WTC11 (cell line): ENCODE results near the gene COX10. TPM values are rescaled to one million over a fixed set of nuclear protein-coding genes. Genes with fewer than 3 reads are reported as not detected.

Experiments used
- ATAC-seq: fragments of 200-7000 bp; cut with Tn5 transposase; 2 replicates; pipeline ENCODE4 v1.10.0; 2021; ENCODE audit warnings: mild to moderate bottlenecking, moderate library complexity
- CTCF ChIA-PET: fragments of 300-600 bp; sonication (Branson Sonifier 250); formaldehyde crosslinking; loops from one replicate; lab custom pipeline; 2021; ENCODE audit warnings: antibody characterized with exemption; lab: Charles Lee
- POLR2A ChIA-PET: fragments of 350-600 bp; sonication (Branson Sonifier 250); formaldehyde crosslinking; loops from one replicate; lab custom pipeline; 2021; ENCODE audit warnings: antibody characterized with exemption; lab: Charles Lee
- DNase-seq: peaks from one replicate; pipeline ENCODE4 v3.0.0; 2021; ENCODE audit warnings: low spot score
- H3K27ac Mint-ChIP-seq: 2 replicates; pipeline ENCODE4 v1.8.0; 2021; ENCODE audit warnings: mixed read lengths
- H3K27me3 Mint-ChIP-seq: 2 replicates; pipeline ENCODE4 v1.8.0; 2021; ENCODE audit warnings: low read depth, mild to moderate bottlenecking, moderate library complexity, mixed read lengths
- H3K36me3 Mint-ChIP-seq: 2 replicates; pipeline ENCODE4 v1.8.0; 2021; ENCODE audit warnings: mixed read lengths
- H3K4me1 Mint-ChIP-seq: 2 replicates; pipeline ENCODE4 v1.8.0; 2022; ENCODE audit warnings: mixed read lengths
- H3K4me3 Mint-ChIP-seq: 2 replicates; pipeline ENCODE4 v1.8.0; 2021; ENCODE audit warnings: mild to moderate bottlenecking, moderate library complexity, mixed read lengths
- H3K9me3 Mint-ChIP-seq: 2 replicates; pipeline ENCODE4 v1.8.0; 2021; ENCODE audit warnings: mixed read lengths
- ATF3 ChIP-seq: sonication (generic); formaldehyde crosslinking; conservative IDR thresholded peaks from 2 replicates; pipeline ENCODE4 v1.8.1; 2022; ENCODE audit warnings: mild to moderate bottlenecking, missing genetic modification reagents
- ATF6 ChIP-seq: sonication (generic); formaldehyde crosslinking; IDR thresholded peaks from 2 replicates; pipeline ENCODE4 v1.8.1; 2023; ENCODE audit warnings: mild to moderate bottlenecking, missing genetic modification reagents
- ELF4 ChIP-seq: sonication (generic); formaldehyde crosslinking; IDR thresholded peaks from 2 replicates; pipeline ENCODE4 v1.8.1; 2022; ENCODE audit warnings: low read depth, mild to moderate bottlenecking, moderate library complexity, missing genetic modification reagents
- EMX1 ChIP-seq: fragments of 250-450 bp; sonication (Bioruptor Pico); IDR thresholded peaks from 2 replicates; pipeline ENCODE4 v1.8.0; 2021; ENCODE audit warnings: mild to moderate bottlenecking
- FOXK1 ChIP-seq: sonication (generic); formaldehyde crosslinking; IDR thresholded peaks from 2 replicates; pipeline ENCODE4 v1.8.0; 2022; ENCODE audit warnings: mild to moderate bottlenecking, moderate library complexity, missing genetic modification reagents
- FOXP1 ChIP-seq: sonication (generic); formaldehyde crosslinking; IDR thresholded peaks from 2 replicates; pipeline ENCODE4 v1.8.0; 2022; ENCODE audit warnings: missing genetic modification reagents, mild to moderate bottlenecking, moderate library complexity, borderline replicate concordance
- GRHL2 ChIP-seq: fragments of 250-450 bp; sonication (Bioruptor Pico); IDR thresholded peaks from 2 replicates; pipeline ENCODE4 v1.8.0; 2022; ENCODE audit warnings: mild to moderate bottlenecking, moderate library complexity; ENCODE audit not compliant: insufficient replicate concordance, severe bottlenecking
- JUN ChIP-seq: sonication (generic); formaldehyde crosslinking; IDR thresholded peaks from 2 replicates; pipeline ENCODE4 v1.8.0; 2023; ENCODE audit warnings: mild to moderate bottlenecking, missing genetic modification reagents
- KAT7 ChIP-seq: sonication (generic); formaldehyde crosslinking; IDR thresholded peaks from 2 replicates; pipeline ENCODE4 v1.8.1; 2023; ENCODE audit warnings: missing genetic modification reagents, mild to moderate bottlenecking, borderline replicate concordance
- MAX ChIP-seq: sonication (generic); formaldehyde crosslinking; IDR thresholded peaks from 2 replicates; pipeline ENCODE4 v1.8.0; 2022; ENCODE audit warnings: mild to moderate bottlenecking, missing genetic modification reagents
- MYBL2 ChIP-seq: sonication (generic); formaldehyde crosslinking; IDR thresholded peaks from 2 replicates; pipeline ENCODE4 v1.8.1; 2023; ENCODE audit warnings: mild to moderate bottlenecking, moderate library complexity, missing genetic modification reagents
- SP1 ChIP-seq: sonication (generic); formaldehyde crosslinking; conservative IDR thresholded peaks from 2 replicates; pipeline ENCODE4 v1.8.1; 2022; ENCODE audit warnings: missing genetic modification reagents
- TCF7 ChIP-seq: sonication (generic); formaldehyde crosslinking; IDR thresholded peaks from 2 replicates; pipeline ENCODE4 v1.8.0; 2022; ENCODE audit warnings: mild to moderate bottlenecking, low read depth, missing genetic modification reagents, moderate library complexity
- ZNF121 ChIP-seq: sonication (generic); formaldehyde crosslinking; IDR thresholded peaks from 2 replicates; pipeline ENCODE4 v1.8.0; 2023; ENCODE audit warnings: missing genetic modification reagents
- ZNF138 ChIP-seq: sonication (generic); formaldehyde crosslinking; conservative IDR thresholded peaks from 2 replicates; pipeline ENCODE4 v1.8.1; 2022; ENCODE audit warnings: mild to moderate bottlenecking, moderate library complexity, missing genetic modification reagents
- ZNF263 ChIP-seq: sonication (generic); formaldehyde crosslinking; IDR thresholded peaks from 2 replicates; pipeline ENCODE4 v1.8.1; 2022; ENCODE audit warnings: low read depth, mild to moderate bottlenecking, moderate library complexity, missing genetic modification reagents
- ZNF423 ChIP-seq: fragments of 250-450 bp; sonication (Bioruptor Pico); IDR thresholded peaks from 2 replicates; pipeline ENCODE4 v2.1.2; 2022; ENCODE audit warnings: mild to moderate bottlenecking, moderate library complexity
- total RNA-seq: library from RNA; stranded (reverse); gene quantifications from 3 replicates; pipeline ENCODE4 v1.2.3, GENCODE V29; 2021
- TF ChIP-seq, protein P1 (sequence below): fragments of 250-450 bp; sonication (Bioruptor Pico); IDR thresholded peaks from 2 replicates; pipeline ENCODE4 v1.9.0; 2021; ENCODE audit warnings: mild to moderate bottlenecking
- TF ChIP-seq, protein P2 (sequence below): fragments of 250-450 bp; sonication (Bioruptor Pico); IDR thresholded peaks from 2 replicates; pipeline ENCODE4 v1.9.0; 2021; ENCODE audit warnings: mild to moderate bottlenecking, borderline replicate concordance
- TF ChIP-seq, protein P3 (sequence below): sonication (generic); formaldehyde crosslinking; IDR thresholded peaks from 2 replicates; pipeline ENCODE4 v1.8.1; 2022; ENCODE audit warnings: missing genetic modification reagents, borderline replicate concordance
- TF ChIP-seq, protein P4 (sequence below): sonication (generic); formaldehyde crosslinking; IDR thresholded peaks from 2 replicates; pipeline ENCODE4 v1.8.0; 2022; ENCODE audit warnings: mild to moderate bottlenecking, missing genetic modification reagents
- TF ChIP-seq, protein P5 (sequence below): sonication (generic); formaldehyde crosslinking; conservative IDR thresholded peaks from 2 replicates; pipeline ENCODE4 v1.8.1; 2023; ENCODE audit warnings: mild to moderate bottlenecking, low read depth, missing genetic modification reagents, moderate library complexity

Gene COX10
- total RNA-seq, 1 experiment from 2014 or later, result 22.0 TPM

DNA sequence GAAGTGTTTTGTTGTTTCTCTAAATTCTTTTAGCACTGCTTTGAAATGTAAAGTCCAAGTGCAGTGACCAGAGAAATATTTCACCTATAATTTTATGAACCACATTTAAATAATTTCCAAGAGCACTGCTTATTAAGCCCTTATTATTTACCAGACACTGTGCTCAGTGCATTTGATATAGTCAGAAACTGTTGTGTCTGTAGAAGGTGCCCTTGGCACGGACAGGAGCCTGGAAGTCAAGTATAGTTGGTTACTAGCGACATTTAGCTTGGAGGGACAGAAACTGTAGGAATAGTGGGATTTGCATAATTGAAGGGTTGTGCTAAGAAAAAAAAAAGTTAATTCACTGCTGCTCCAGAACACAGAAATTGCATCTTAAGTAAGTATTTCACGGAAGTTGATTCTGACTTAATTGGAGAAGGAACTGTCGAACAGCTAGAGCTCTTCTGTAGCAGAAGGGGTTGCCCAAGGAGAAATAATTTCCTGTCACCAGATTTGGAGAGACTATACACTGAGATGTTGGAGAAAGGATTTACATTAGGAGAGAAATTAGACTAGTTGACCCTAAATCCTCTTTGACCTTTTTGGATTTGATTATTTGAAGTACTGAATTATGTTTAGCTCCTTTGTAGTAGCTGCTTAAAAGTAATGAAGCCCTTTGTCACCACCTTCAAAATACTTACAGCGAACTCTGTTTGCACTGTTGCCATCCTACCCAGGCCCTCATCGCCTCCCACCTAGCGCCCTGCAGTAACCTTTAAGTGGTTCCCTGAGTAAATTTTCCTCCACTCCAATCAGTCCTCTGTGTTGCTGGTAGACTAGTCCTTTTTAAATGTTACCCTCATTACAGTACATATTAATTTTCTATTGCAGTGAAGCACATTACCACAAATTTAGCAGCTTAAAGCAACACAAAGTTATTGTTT is 25.6 kb downstream of the COX10 start:
- ATAC-seq, result no peak
- no peaks in the 10 kb centered on the region for H3K9me3 Mint-ChIP-seq
- H3K27ac Mint-ChIP-seq, result no peak overlapping the region
- ChIA-PET POLR2A (no interaction called here), CTCF (interaction anchor here (0.6 to 1.4 kb wide), 2 partner anchors 71 to 156 kb away, joined by 3 to 4 read pairs; no protein-coding TSS in a partner anchor)
- H3K4me1 Mint-ChIP-seq, result peaks cover 24% of the 10 kb centered on the region
- TF ChIP-seq KAT7 (CRISPR knock-in tag), result no peak
- TF ChIP-seq ZNF423 (CRISPR knock-in tag), result no peak
- TF ChIP-seq ZNF121, result no peak
- TF ChIP-seq, protein P1, sequence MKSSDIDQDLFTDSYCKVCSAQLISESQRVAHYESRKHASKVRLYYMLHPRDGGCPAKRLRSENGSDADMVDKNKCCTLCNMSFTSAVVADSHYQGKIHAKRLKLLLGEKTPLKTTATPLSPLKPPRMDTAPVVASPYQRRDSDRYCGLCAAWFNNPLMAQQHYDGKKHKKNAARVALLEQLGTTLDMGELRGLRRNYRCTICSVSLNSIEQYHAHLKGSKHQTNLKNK (CRISPR knock-in tag), result no peak
- no peak for TF ChIP-seq ZNF263 (CRISPR knock-in tag)
- TF ChIP-seq MYBL2 (CRISPR knock-in tag), result no peak
- TF ChIP-seq, protein P2, sequence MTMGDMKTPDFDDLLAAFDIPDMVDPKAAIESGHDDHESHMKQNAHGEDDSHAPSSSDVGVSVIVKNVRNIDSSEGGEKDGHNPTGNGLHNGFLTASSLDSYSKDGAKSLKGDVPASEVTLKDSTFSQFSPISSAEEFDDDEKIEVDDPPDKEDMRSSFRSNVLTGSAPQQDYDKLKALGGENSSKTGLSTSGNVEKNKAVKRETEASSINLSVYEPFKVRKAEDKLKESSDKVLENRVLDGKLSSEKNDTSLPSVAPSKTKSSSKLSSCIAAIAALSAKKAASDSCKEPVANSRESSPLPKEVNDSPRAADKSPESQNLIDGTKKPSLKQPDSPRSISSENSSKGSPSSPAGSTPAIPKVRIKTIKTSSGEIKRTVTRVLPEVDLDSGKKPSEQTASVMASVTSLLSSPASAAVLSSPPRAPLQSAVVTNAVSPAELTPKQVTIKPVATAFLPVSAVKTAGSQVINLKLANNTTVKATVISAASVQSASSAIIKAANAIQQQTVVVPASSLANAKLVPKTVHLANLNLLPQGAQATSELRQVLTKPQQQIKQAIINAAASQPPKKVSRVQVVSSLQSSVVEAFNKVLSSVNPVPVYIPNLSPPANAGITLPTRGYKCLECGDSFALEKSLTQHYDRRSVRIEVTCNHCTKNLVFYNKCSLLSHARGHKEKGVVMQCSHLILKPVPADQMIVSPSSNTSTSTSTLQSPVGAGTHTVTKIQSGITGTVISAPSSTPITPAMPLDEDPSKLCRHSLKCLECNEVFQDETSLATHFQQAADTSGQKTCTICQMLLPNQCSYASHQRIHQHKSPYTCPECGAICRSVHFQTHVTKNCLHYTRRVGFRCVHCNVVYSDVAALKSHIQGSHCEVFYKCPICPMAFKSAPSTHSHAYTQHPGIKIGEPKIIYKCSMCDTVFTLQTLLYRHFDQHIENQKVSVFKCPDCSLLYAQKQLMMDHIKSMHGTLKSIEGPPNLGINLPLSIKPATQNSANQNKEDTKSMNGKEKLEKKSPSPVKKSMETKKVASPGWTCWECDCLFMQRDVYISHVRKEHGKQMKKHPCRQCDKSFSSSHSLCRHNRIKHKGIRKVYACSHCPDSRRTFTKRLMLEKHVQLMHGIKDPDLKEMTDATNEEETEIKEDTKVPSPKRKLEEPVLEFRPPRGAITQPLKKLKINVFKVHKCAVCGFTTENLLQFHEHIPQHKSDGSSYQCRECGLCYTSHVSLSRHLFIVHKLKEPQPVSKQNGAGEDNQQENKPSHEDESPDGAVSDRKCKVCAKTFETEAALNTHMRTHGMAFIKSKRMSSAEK, result no peak
- TF ChIP-seq FOXK1 (CRISPR knock-in tag), result no peak
- TF ChIP-seq TCF7 (CRISPR knock-in tag), result no peak
- no peak for TF ChIP-seq SP1
- TF ChIP-seq ATF6 (CRISPR knock-in tag), result no peak
- TF ChIP-seq, protein P3, sequence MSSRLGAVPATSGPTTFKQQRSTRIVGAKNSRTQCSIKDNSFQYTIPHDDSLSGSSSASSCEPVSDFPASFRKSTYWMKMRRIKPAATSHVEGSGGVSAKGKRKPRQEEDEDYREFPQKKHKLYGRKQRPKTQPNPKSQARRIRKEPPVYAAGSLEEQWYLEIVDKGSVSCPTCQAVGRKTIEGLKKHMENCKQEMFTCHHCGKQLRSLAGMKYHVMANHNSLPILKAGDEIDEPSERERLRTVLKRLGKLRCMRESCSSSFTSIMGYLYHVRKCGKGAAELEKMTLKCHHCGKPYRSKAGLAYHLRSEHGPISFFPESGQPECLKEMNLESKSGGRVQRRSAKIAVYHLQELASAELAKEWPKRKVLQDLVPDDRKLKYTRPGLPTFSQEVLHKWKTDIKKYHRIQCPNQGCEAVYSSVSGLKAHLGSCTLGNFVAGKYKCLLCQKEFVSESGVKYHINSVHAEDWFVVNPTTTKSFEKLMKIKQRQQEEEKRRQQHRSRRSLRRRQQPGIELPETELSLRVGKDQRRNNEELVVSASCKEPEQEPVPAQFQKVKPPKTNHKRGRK, result no peak
- TF ChIP-seq GRHL2 (CRISPR knock-in tag), result no peak
- no peak for TF ChIP-seq MAX (CRISPR knock-in tag)
- H3K36me3 Mint-ChIP-seq, result no peaks in the 10 kb centered on the region
- H3K27me3 Mint-ChIP-seq, result no peaks in the 10 kb centered on the region
- no peak overlapping the region for H3K4me3 Mint-ChIP-seq
- DNase-seq, result no peak

DNA sequence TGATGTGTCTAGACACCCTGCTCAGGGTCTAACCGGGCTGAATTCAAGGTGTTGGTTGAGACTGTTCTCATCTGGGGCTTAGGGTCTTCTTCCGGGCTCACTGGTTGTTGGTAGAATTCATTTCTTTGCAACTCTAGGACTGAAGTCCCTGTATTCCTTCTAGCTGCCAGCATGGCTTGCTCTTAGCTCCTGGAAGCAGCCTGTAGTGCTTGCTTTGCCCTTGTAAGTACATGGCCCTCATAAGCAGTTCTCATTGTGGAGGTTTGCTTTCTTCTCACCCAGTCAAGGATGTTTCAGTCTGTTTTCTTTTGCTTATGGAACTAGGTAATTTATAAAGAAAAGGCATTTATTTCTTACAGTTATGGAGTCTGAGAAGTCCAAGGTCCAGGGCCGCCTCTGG is 26.3 kb downstream of the COX10 start:
- TF ChIP-seq EMX1 (CRISPR knock-in tag) (no peak), ATF3 (CRISPR knock-in tag) (no peak), FOXP1 (CRISPR knock-in tag) (no peak), ZNF423 (CRISPR knock-in tag) (no peak), ZNF138 (CRISPR knock-in tag) (no peak), JUN (CRISPR knock-in tag) (no peak), ELF4 (CRISPR knock-in tag) (no peak)
- TF ChIP-seq, protein P4, sequence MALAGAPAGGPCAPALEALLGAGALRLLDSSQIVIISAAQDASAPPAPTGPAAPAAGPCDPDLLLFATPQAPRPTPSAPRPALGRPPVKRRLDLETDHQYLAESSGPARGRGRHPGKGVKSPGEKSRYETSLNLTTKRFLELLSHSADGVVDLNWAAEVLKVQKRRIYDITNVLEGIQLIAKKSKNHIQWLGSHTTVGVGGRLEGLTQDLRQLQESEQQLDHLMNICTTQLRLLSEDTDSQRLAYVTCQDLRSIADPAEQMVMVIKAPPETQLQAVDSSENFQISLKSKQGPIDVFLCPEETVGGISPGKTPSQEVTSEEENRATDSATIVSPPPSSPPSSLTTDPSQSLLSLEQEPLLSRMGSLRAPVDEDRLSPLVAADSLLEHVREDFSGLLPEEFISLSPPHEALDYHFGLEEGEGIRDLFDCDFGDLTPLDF (CRISPR knock-in tag), result no peak
- TF ChIP-seq, protein P5, sequence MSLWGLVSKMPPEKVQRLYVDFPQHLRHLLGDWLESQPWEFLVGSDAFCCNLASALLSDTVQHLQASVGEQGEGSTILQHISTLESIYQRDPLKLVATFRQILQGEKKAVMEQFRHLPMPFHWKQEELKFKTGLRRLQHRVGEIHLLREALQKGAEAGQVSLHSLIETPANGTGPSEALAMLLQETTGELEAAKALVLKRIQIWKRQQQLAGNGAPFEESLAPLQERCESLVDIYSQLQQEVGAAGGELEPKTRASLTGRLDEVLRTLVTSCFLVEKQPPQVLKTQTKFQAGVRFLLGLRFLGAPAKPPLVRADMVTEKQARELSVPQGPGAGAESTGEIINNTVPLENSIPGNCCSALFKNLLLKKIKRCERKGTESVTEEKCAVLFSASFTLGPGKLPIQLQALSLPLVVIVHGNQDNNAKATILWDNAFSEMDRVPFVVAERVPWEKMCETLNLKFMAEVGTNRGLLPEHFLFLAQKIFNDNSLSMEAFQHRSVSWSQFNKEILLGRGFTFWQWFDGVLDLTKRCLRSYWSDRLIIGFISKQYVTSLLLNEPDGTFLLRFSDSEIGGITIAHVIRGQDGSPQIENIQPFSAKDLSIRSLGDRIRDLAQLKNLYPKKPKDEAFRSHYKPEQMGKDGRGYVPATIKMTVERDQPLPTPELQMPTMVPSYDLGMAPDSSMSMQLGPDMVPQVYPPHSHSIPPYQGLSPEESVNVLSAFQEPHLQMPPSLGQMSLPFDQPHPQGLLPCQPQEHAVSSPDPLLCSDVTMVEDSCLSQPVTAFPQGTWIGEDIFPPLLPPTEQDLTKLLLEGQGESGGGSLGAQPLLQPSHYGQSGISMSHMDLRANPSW (CRISPR knock-in tag), result no peak
- ATAC-seq (no peak), DNase-seq (no peak)
- H3K4me1 Mint-ChIP-seq, result peaks cover 22% of the 10 kb centered on the region
- H3K27me3 Mint-ChIP-seq, result no peaks in the 10 kb centered on the region
- H3K36me3 Mint-ChIP-seq, result no peaks in the 10 kb centered on the region
- ChIA-PET CTCF (interaction anchor here (0.6 to 1.4 kb wide), 2 partner anchors 90 to 156 kb away, joined by 3 read pairs; no protein-coding TSS in a partner anchor), POLR2A (no interaction called here)
- H3K4me3 Mint-ChIP-seq, result no peak overlapping the region
- H3K27ac Mint-ChIP-seq, result no peak overlapping the region
- no peaks in the 10 kb centered on the region for H3K9me3 Mint-ChIP-seq
